Keratinocyte (primary cell): ENCODE measurements around the gene ERC1. TPM values are rescaled to one million over a fixed set of nuclear protein-coding genes. Genes with fewer than 3 reads are reported as not detected.

Experiments used
- DNase-seq: peaks from one replicate; pipeline ENCODE4 v3.0.0-alpha.2; 2011; ENCODE audit warnings: low read depth, missing footprints, low spot score
- FAIRE-seq: peaks from 2 replicates; lab custom pipeline; 2011; peaks lifted over from hg19 to GRCh38; lab: Jason Lieb, UNC
- H2AFZ ChIP-seq: 2 replicates; pipeline ENCODE4 v1.6.0; 2012; ENCODE audit warnings: low read length, control low read depth, inconsistent platforms; ENCODE audit not compliant: control insufficient read depth
- H3K27ac ChIP-seq: 2 replicates; pipeline ENCODE4 v1.5.1; 2011; ENCODE audit warnings: low read length; ENCODE audit not compliant: control insufficient read depth, insufficient read depth
- H3K27me3 ChIP-seq: 3 replicates; pipeline ENCODE4 v1.6.0; 2011; ENCODE audit warnings: low read length; ENCODE audit not compliant: control insufficient read depth, insufficient read depth; ENCODE audit errors: extremely low read depth
- H3K36me3 ChIP-seq, 2 experiments: 2 replicates in 1 of 2; 3 replicates in 1 of 2; pipeline ENCODE4 v1.5.1; 2011; ENCODE audit warnings: low read length in 2 of 2, mild to moderate bottlenecking in 1 of 2; ENCODE audit not compliant: control insufficient read depth in 2 of 2, insufficient read depth in 2 of 2; ENCODE audit errors: extremely low read depth in 1 of 2
- H3K4me1 ChIP-seq: 3 replicates; pipeline ENCODE4 v1.5.1; 2011; ENCODE audit warnings: low read length; ENCODE audit not compliant: control insufficient read depth, insufficient read depth; ENCODE audit errors: extremely low read depth
- H3K4me2 ChIP-seq: 3 replicates; pipeline ENCODE4 v1.6.0; 2011; ENCODE audit warnings: low read depth, low read length; ENCODE audit not compliant: control insufficient read depth, insufficient read depth; ENCODE audit errors: extremely low read depth
- H3K4me3 ChIP-seq, 3 experiments: fragments of 200-600 bp in 1 of 3; sonication (generic) in 1 of 3; 2 replicates in 2 of 3; 3 replicates in 1 of 3; pipeline ENCODE4 v1.5.1; 2011 to 2016; ENCODE audit warnings: low read length in 3 of 3, mild to moderate bottlenecking in 3 of 3, control low read depth in 2 of 3, inconsistent platforms in 1 of 3, low read depth in 1 of 3, mixed read lengths in 1 of 3, mixed run types in 1 of 3, moderate library complexity in 1 of 3; ENCODE audit not compliant: control insufficient read depth in 2 of 3, insufficient read depth in 2 of 3; ENCODE audit errors: extremely low read depth in 1 of 3
- H3K79me2 ChIP-seq: 2 replicates; pipeline ENCODE4 v1.6.0; 2012; ENCODE audit warnings: low read length; ENCODE audit not compliant: control insufficient read depth, insufficient read depth
- H3K9ac ChIP-seq: 3 replicates; pipeline ENCODE4 v1.6.0; 2011; ENCODE audit warnings: low read length; ENCODE audit not compliant: control insufficient read depth, insufficient read depth; ENCODE audit errors: extremely low read depth
- H3K9me1 ChIP-seq: 3 replicates; pipeline ENCODE4 v1.6.0; 2011; ENCODE audit warnings: low read length; ENCODE audit not compliant: control insufficient read depth, insufficient read depth; ENCODE audit errors: extremely low read depth
- H3K9me3 ChIP-seq: 2 replicates; pipeline ENCODE4 v1.5.1; 2012; ENCODE audit warnings: low read depth, low read length; ENCODE audit not compliant: control insufficient read depth
- H4K20me1 ChIP-seq: 3 replicates; pipeline ENCODE4 v1.6.0; 2011; ENCODE audit warnings: low read length; ENCODE audit not compliant: control insufficient read depth, insufficient read depth; ENCODE audit errors: extremely low read depth
- CTCF ChIP-seq, 3 experiments: IDR thresholded peaks in 1 of 3; conservative IDR thresholded peaks in 1 of 3; optimal IDR thresholded peaks in 1 of 3; 2 replicates in 2 of 3; 3 replicates in 1 of 3; pipeline versions ENCODE3 to v1.5.1; 2011; ENCODE audit warnings: low read length in 3 of 3, mild to moderate bottlenecking in 3 of 3, moderate library complexity in 2 of 3, control low read depth in 1 of 3, inconsistent platforms in 1 of 3; ENCODE audit not compliant: insufficient read depth in 2 of 3; ENCODE audit errors: extremely low read depth in 1 of 3
- EZH2 ChIP-seq: IDR thresholded peaks from one replicate; pipeline ENCODE4 v1.6.1; 2012; ENCODE audit warnings: inconsistent platforms, mild to moderate bottlenecking, low read length, moderate library complexity
- dilution Hi-C: fragments of 300-500 bp; cut with MboI; formaldehyde crosslinking; loops from one replicate; pipeline ENCODE4 v1.7.0; 2020; ENCODE audit warnings: low sequenced_read_pairs; ENCODE audit not compliant: extremely low pct_ligation_motif_present
- polyA plus RNA-seq, 5 experiments: library from polyadenylated mRNA; depleted of rRNA in 3 of 5; stranded (reverse) in 3 of 5; stranded (forward) in 1 of 5; unstranded in 1 of 5; fragments of >200 nt; gene quantifications; 1 replicate in 1 of 5; 2 replicates in 3 of 5; 3 replicates in 1 of 5; pipeline versions ENCODE4 v1.2.1 to v1.2.3, GENCODE V29; 2011 to 2012; ENCODE audit warnings: missing spikeins in 2 of 5, low read depth in 1 of 5, low replicate concordance in 1 of 5

The ERC1 gene
- polyA plus RNA-seq, 1 donor (not counting 4 experiments of a cell fraction or from before 2014, with no cell fraction given) = 16.1 TPM

DNA sequence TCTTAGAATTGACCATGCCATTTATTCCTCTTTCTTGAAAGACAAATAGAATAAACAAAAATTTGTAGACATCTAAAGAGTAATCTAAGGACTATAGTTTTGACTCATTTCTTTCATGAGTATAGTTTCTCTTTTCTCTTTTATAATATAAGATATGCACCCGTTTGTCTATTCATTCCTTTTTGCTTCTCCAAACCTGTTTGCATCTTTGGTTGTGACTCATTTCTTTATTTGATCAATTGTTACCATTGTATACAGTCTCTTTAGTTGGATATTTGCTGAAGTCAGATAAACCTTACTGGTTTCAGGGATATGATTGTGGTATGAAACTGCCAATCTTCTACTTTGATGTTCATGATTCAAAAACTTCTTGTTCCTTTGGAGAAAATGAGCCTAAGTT is 334.6 kb downstream of the ERC1 start:
- no peak overlapping the region for H3K4me3 ChIP-seq
- no peak overlapping the region for H3K4me2 ChIP-seq
- no peaks in the 10 kb centered on the region for H3K36me3 ChIP-seq
- no peaks in the 10 kb centered on the region for H4K20me1 ChIP-seq
- no peaks in the 10 kb centered on the region for H3K9me3 ChIP-seq
- H3K9me1 ChIP-seq = no peaks in the 10 kb centered on the region
- no peak for FAIRE-seq
- TF ChIP-seq CTCF (optimal IDR thresholded peaks at IDR 0.05 in 1 of 3, IDR thresholded peaks at IDR 0.05 in 1 of 3, conservative IDR thresholded peaks at IDR 0.05 in 1 of 3; ENCODE audit: extremely low read depth in 1 of 3, insufficient read depth in 2 of 3, low read length in 3 of 3) = no peak
- TF ChIP-seq EZH2 = no peak
- no peaks in the 10 kb centered on the region for H3K79me2 ChIP-seq
- H2AFZ ChIP-seq = no peak overlapping the region
- no peak for DNase-seq
- no peak overlapping the region for H3K27ac ChIP-seq
- dilution Hi-C loops = no loop called here
- no peaks in the 10 kb centered on the region for H3K27me3 ChIP-seq
- no peak overlapping the region for H3K9ac ChIP-seq
- H3K4me1 ChIP-seq = no peaks in the 10 kb centered on the region

DNA sequence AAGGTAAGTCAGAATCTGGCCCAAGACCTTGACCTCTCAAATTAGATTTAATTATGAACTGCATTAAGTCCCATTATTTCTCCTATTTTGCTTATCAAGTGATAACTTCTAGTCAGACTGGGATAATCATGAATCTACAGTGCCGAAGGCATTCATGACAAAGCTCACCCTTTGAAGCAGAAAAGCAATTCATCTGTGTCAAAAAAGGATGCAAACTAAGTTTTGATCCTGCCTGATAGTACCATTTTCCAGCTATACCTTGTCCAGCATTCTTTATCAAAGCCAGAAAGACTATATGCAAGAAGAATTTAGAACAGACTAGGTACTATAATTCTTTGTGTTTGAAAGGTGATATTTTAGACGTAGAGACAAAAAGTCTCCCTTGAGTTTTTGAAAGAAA is 335.2 kb downstream of the ERC1 start:
- no peak overlapping the region for H2AFZ ChIP-seq
- TF ChIP-seq CTCF (optimal IDR thresholded peaks at IDR 0.05 in 1 of 3, IDR thresholded peaks at IDR 0.05 in 1 of 3, conservative IDR thresholded peaks at IDR 0.05 in 1 of 3; ENCODE audit: extremely low read depth in 1 of 3, insufficient read depth in 2 of 3, low read length in 3 of 3) (no peak), EZH2 (no peak)
- no peak overlapping the region for H3K27ac ChIP-seq
- no peaks in the 10 kb centered on the region for H3K36me3 ChIP-seq
- H3K9me1 ChIP-seq = no peaks in the 10 kb centered on the region
- no peaks in the 10 kb centered on the region for H3K4me1 ChIP-seq
- H3K4me3 ChIP-seq = no peak overlapping the region
- H3K79me2 ChIP-seq = no peaks in the 10 kb centered on the region
- H3K9ac ChIP-seq = no peak overlapping the region
- dilution Hi-C loops = no loop called here
- H3K27me3 ChIP-seq = no peaks in the 10 kb centered on the region
- FAIRE-seq (peak; percentile 29), DNase-seq (no peak)
- no peak overlapping the region for H3K4me2 ChIP-seq
- no peaks in the 10 kb centered on the region for H4K20me1 ChIP-seq
- no peaks in the 10 kb centered on the region for H3K9me3 ChIP-seq
